PC-3 (cell line): ENCODE data around the gene TLCD4.

Experiments used
- EZH2phosphoT487 ChIP-seq: fragments of 300-600 bp; sonication (generic); IDR thresholded peaks from 2 replicates; pipeline ENCODE4 v1.6.1; 2018; ENCODE audit warnings: mild to moderate bottlenecking, antibody characterized with exemption, low read length, borderline replicate concordance
- TF ChIP-seq, protein P1 (sequence below): fragments of 300-600 bp; sonication (generic); conservative IDR thresholded peaks from 2 replicates; pipeline ENCODE4 v1.5.1; 2017; ENCODE audit warnings: antibody characterized with exemption, low read depth, mild to moderate bottlenecking, low read length

DNA sequence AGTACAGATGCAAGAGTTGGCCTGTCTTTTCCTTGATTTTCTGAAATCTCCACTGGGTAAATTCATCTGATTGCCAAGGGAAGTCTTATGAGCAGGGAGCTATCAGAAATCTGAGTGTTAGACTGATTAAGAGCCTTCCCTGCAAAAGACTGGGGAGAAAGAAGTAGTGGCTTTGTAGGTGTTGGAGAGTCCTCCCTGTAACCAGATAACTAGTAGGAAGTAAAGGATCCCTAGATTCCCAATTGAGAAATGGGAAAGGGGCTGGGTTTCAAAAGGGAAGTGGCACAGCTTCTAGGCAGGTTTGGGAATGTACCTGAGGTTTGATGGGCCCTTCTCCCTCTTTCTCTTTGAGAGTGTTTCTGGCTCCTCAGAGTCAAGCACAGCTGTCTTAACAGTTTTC, 2.1 kb downstream of the TLCD4 start:
- TF ChIP-seq, protein P1, sequence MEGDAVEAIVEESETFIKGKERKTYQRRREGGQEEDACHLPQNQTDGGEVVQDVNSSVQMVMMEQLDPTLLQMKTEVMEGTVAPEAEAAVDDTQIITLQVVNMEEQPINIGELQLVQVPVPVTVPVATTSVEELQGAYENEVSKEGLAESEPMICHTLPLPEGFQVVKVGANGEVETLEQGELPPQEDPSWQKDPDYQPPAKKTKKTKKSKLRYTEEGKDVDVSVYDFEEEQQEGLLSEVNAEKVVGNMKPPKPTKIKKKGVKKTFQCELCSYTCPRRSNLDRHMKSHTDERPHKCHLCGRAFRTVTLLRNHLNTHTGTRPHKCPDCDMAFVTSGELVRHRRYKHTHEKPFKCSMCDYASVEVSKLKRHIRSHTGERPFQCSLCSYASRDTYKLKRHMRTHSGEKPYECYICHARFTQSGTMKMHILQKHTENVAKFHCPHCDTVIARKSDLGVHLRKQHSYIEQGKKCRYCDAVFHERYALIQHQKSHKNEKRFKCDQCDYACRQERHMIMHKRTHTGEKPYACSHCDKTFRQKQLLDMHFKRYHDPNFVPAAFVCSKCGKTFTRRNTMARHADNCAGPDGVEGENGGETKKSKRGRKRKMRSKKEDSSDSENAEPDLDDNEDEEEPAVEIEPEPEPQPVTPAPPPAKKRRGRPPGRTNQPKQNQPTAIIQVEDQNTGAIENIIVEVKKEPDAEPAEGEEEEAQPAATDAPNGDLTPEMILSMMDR = no peak
- no peak for TF ChIP-seq EZH2phosphoT487
